Measurements from ENCODE around the gene MAP1LC3B2. TPM values are rescaled to one million over a fixed set of nuclear protein-coding genes. Genes with fewer than 3 reads are reported as not detected.
A peak's percentile ranks its signal among the peaks of the same experiment; 100 is the strongest.

Gene MAP1LC3B2
- total RNA-seq, 1 donor from 2014 or later, result 4.1 TPM

GRCh38 chr12:116582610-116583009 is 23.4 kb downstream of the MAP1LC3B2 start:
- intact Hi-C loops (cut with DNase I), result no loop called here
- DNase-seq, result peak; percentile 62
- ATAC-seq (ENCODE audit: poor library complexity), result peak; percentile 93

GRCh38 chr12:116583129-116583694 is 24.0 kb downstream of the MAP1LC3B2 start:
- DNase-seq (no peak), ATAC-seq (ENCODE audit: poor library complexity) (peak; percentile 45)
- intact Hi-C loops (cut with DNase I), result no loop called here

- intact Hi-C loops (cut with DNase I), result no loop called here
- DNase-seq (no peak), ATAC-seq (ENCODE audit: poor library complexity) (no peak)
These were observed 28.1 kb downstream of the MAP1LC3B2 start for GRCh38 chr12:116587270-116587669.

GRCh38 chr12:116588390-116589028 is 29.3 kb downstream of the MAP1LC3B2 start:
- intact Hi-C loops (cut with DNase I), result no loop called here
- ATAC-seq (ENCODE audit: poor library complexity) (no peak), DNase-seq (no peak)

GRCh38 chr12:116589581-116589980 is 30.4 kb downstream of the MAP1LC3B2 start:
- no peak for ATAC-seq (ENCODE audit: poor library complexity)
- intact Hi-C loops (cut with DNase I), result no loop called here

GRCh38 chr12:116590561-116590960 is 31.4 kb downstream of the MAP1LC3B2 start:
- ATAC-seq (ENCODE audit: poor library complexity), result no peak
- no peak for DNase-seq
- intact Hi-C loops (cut with DNase I), result loop anchor here (10.0 kb wide), 1 partner anchor 126 kb away; no protein-coding TSS in a partner anchor

More at GRCh38 chr12:116589581-116589980, 30.4 kb downstream of the MAP1LC3B2 start:
- no peak for DNase-seq

- intact Hi-C loops (cut with DNase I), result loop anchor here (10.0 kb wide), 1 partner anchor 127 kb away; no protein-coding TSS in a partner anchor
- peak; percentile 71 for DNase-seq
These were observed 32.9 kb downstream of the MAP1LC3B2 start for GRCh38 chr12:116591855-116592637.

GRCh38 chr12:116592731-116593130 is 33.5 kb downstream of the MAP1LC3B2 start:
- DNase-seq (peak; percentile 51), ATAC-seq (ENCODE audit: poor library complexity) (peak; percentile 21)
- intact Hi-C loops (cut with DNase I), result loop anchor here (10.0 kb wide), 1 partner anchor 128 kb away; no protein-coding TSS in a partner anchor

More at GRCh38 chr12:116591855-116592637, 32.9 kb downstream of the MAP1LC3B2 start:
- peak; percentile 42 for ATAC-seq (ENCODE audit: poor library complexity)

GRCh38 chr12:116594325-116595038 is 35.3 kb downstream of the MAP1LC3B2 start:
- ATAC-seq (ENCODE audit: poor library complexity) (peak; percentile 30), DNase-seq (peak; percentile 65)
- intact Hi-C loops (cut with DNase I), result loop anchor here (5.0 to 10.0 kb wide), 3 partner anchors 130 to 597 kb away; partner anchors contain the start of gene MED13L

GRCh38 chr12:116595186-116595585 is 36.0 kb downstream of the MAP1LC3B2 start:
- intact Hi-C loops (cut with DNase I), result loop anchor here (5.0 to 10.0 kb wide), 3 partner anchors 130 to 598 kb away; partner anchors contain the start of gene MED13L
- DNase-seq (no peak), ATAC-seq (ENCODE audit: poor library complexity) (peak; percentile 59)

- intact Hi-C loops (cut with DNase I), result loop anchor here (5.0 to 10.0 kb wide), 3 partner anchors 131 to 598 kb away; partner anchors contain the start of gene MED13L
- DNase-seq (no peak), ATAC-seq (ENCODE audit: poor library complexity) (no peak)
These were observed 36.5 kb downstream of the MAP1LC3B2 start for GRCh38 chr12:116595672-116596071.

GRCh38 chr12:116597886-116598285 is 38.7 kb downstream of the MAP1LC3B2 start:
- no peak for DNase-seq
- ATAC-seq (ENCODE audit: poor library complexity), result no peak
- intact Hi-C loops (cut with DNase I), result loop anchor here (5.0 to 10.0 kb wide), 3 partner anchors 133 to 601 kb away; partner anchors contain the start of gene MED13L

- ATAC-seq (ENCODE audit: poor library complexity) (no peak), DNase-seq (no peak)
- intact Hi-C loops (cut with DNase I), result loop anchor here (5.0 to 10.0 kb wide), 3 partner anchors 134 to 601 kb away; partner anchors contain the start of gene MED13L
These were observed 39.4 kb downstream of the MAP1LC3B2 start for GRCh38 chr12:116598311-116599284.

- DNase-seq (peak; percentile 92), ATAC-seq (ENCODE audit: poor library complexity) (peak; percentile 91)
- intact Hi-C loops (cut with DNase I), result loop anchor here (5.0 to 10.0 kb wide), 3 partner anchors 135 to 602 kb away; partner anchors contain the start of gene MED13L
These were observed 40.3 kb downstream of the MAP1LC3B2 start for GRCh38 chr12:116599285-116600136.

GRCh38 chr12:116600959-116601918 is 42.1 kb downstream of the MAP1LC3B2 start:
- ATAC-seq (ENCODE audit: poor library complexity) (no peak), DNase-seq (no peak)
- intact Hi-C loops (cut with DNase I), result no loop called here
